Measurements from ENCODE around the gene RAPGEF4.

GRCh38 chr2:172884336-172884735, 148.7 kb downstream of the RAPGEF4 start:
- no peak for TF ChIP-seq CTCF (IDR thresholded peaks at IDR 0.05)
- no peak for TF ChIP-seq POLR2A (IDR thresholded peaks at IDR 0.05)
